ENCODE measurements around the gene PCNX2.

DNA sequence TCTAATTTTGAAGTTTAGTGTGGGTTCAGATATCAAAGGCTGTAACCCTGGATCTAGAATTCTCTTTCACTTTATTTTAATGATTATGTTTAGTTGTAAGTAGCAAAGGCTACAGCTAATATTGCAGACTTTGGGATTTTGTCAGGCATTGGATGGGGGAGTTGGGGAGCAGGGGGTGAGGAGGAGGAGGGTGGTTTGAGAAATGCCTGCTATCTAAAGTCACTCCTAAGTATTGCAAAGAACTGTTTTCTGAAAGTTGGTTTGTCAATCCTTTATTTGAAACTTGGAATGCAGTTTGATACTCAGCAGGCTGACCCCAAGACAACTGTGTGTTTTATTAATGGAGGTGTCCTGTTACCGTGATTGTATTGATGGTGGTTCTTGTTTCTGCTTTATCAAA, 343.9 kb downstream of the PCNX2 start:
- TF ChIP-seq, protein P1, sequence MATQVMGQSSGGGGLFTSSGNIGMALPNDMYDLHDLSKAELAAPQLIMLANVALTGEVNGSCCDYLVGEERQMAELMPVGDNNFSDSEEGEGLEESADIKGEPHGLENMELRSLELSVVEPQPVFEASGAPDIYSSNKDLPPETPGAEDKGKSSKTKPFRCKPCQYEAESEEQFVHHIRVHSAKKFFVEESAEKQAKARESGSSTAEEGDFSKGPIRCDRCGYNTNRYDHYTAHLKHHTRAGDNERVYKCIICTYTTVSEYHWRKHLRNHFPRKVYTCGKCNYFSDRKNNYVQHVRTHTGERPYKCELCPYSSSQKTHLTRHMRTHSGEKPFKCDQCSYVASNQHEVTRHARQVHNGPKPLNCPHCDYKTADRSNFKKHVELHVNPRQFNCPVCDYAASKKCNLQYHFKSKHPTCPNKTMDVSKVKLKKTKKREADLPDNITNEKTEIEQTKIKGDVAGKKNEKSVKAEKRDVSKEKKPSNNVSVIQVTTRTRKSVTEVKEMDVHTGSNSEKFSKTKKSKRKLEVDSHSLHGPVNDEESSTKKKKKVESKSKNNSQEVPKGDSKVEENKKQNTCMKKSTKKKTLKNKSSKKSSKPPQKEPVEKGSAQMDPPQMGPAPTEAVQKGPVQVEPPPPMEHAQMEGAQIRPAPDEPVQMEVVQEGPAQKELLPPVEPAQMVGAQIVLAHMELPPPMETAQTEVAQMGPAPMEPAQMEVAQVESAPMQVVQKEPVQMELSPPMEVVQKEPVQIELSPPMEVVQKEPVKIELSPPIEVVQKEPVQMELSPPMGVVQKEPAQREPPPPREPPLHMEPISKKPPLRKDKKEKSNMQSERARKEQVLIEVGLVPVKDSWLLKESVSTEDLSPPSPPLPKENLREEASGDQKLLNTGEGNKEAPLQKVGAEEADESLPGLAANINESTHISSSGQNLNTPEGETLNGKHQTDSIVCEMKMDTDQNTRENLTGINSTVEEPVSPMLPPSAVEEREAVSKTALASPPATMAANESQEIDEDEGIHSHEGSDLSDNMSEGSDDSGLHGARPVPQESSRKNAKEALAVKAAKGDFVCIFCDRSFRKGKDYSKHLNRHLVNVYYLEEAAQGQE (IDR thresholded peaks at IDR 0.05; ENCODE audit: insufficient read depth in 1 of 2, low read depth in 2 of 2, low read length in 2 of 2) = no peak
- TF ChIP-seq POLR2AphosphoS5 (IDR thresholded peaks at IDR 0.05; ENCODE audit: low read depth, low read length) = no peak
- TF ChIP-seq SIN3A (IDR thresholded peaks at IDR 0.05; ENCODE audit: borderline replicate concordance, insufficient read depth, low read length) = no peak

Data from PFSK-1 (cell line).